ENCODE data around the gene ATP5ME.

- TF ChIP-seq TAF1 (IDR thresholded peaks at IDR 0.05; ENCODE audit: borderline replicate concordance, insufficient read depth, low read length) = no peak
- TF ChIP-seq POLR2AphosphoS5 (IDR thresholded peaks at IDR 0.05; ENCODE audit: low read depth, low read length) = no peak
- no peak for TF ChIP-seq REST (IDR thresholded peaks at IDR 0.05; ENCODE audit: insufficient read depth in 1 of 2, low read depth in 2 of 2, low read length in 2 of 2)
- TF ChIP-seq SIN3A (IDR thresholded peaks at IDR 0.05; ENCODE audit: borderline replicate concordance, insufficient read depth, low read length) = no peak
Measured at GRCh38 chr4:625631-626161, 48.4 kb downstream of the ATP5ME start.

Measured in PFSK-1 (cell line).